ENCODE results near the gene ZCCHC10. TPM values are rescaled to one million over a fixed set of nuclear protein-coding genes. Genes with fewer than 3 reads are reported as not detected.

The ZCCHC10 gene
- total and polyA plus RNA-seq, 10 of the 15 experiments (the other 5 are each of a cell fraction or from before 2014, with no cell fraction given): 16.8 to 117 (median 53.5) TPM

DNA sequence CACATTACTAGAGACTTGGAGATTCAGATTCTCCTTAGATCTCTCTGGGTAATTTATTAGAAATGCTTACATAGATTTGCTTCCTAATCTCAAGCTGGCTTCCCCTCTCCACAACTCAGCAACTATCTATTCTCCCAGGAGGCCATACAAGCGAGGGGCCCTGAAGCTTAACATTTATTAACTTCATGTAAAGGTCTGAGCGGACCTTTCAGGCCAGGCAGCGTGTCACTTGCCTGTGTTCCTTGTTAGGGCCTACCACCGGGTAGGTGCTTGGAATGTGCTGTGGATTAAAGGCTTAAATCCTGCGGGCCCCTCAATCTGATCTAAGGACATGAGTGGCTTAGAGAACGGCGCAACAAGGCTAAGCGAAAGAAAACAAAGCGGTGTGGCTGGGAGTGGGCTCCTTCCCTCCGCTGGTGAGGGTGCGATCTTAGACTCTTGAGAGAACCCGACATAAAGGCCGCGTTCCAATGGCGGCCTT, 24.8 kb upstream of the ZCCHC10 start (continued):
- TF ChIP-seq NKRF (conservative IDR thresholded peaks at IDR 0.05) (0 out of 2 replicates have a peak, but pooled peaks have one; percentile 33), LARP7 (IDR thresholded peaks at IDR 0.05) (0 out of 2 replicates have a peak, but pooled peaks have one; percentile 56), SIN3A (IDR thresholded peaks at IDR 0.05; ENCODE audit: low read depth, low read length) (peak; percentile 38; the same call in 1 of the 2 replicates), NFIC (IDR thresholded peaks at IDR 0.05; ENCODE audit: low read depth, low read length) (0 out of 2 replicates have a peak, but pooled peaks have one; percentile 33), ZNF592 (IDR thresholded peaks at IDR 0.05) (no peak), RAD21 (IDR thresholded peaks at IDR 0.05; ENCODE audit: insufficient read depth, low read depth, low read length) (no peak), MXI1 (IDR thresholded peaks at IDR 0.05; ENCODE audit: low read depth, low read length) (no peak; the same call in 1 of the 2 replicates), SP1 (IDR thresholded peaks at IDR 0.05; ENCODE audit: low read depth, low read length) (no peak), PBX3 (IDR thresholded peaks at IDR 0.05; ENCODE audit: insufficient replicate concordance, low read depth, low read length) (no peak), WRNIP1 (IDR thresholded peaks at IDR 0.05; ENCODE audit: borderline replicate concordance, low read depth, low read length) (0 out of 2 replicates have a peak, but pooled peaks have one; percentile 15), BCL3 (IDR thresholded peaks at IDR 0.05; ENCODE audit: borderline replicate concordance, insufficient read depth, low read depth, low read length, poor library complexity, severe bottlenecking) (no peak)
- TF ChIP-seq, protein P1, sequence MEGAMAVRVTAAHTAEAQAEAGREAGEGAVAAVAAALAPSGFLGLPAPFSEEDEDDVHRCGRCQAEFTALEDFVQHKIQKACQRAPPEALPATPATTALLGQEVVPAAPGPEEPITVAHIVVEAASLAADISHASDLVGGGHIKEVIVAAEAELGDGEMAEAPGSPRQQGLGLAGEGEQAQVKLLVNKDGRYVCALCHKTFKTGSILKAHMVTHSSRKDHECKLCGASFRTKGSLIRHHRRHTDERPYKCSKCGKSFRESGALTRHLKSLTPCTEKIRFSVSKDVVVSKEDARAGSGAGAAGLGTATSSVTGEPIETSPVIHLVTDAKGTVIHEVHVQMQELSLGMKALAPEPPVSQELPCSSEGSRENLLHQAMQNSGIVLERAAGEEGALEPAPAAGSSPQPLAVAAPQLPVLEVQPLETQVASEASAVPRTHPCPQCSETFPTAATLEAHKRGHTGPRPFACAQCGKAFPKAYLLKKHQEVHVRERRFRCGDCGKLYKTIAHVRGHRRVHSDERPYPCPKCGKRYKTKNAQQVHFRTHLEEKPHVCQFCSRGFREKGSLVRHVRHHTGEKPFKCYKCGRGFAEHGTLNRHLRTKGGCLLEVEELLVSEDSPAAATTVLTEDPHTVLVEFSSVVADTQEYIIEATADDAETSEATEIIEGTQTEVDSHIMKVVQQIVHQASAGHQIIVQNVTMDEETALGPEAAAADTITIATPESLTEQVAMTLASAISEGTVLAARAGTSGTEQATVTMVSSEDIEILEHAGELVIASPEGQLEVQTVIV (IDR thresholded peaks at IDR 0.05; ENCODE audit: borderline replicate concordance, partially characterized antibody): no peak
